GM19351 (cell line): ENCODE measurements around the gene RELN.
"Not testable (repeated sequence)": the region's sequence is repeated elsewhere in the genome, so short reads cannot be mapped to it uniquely, and the experiment has no call there.

Experiments used
- ATAC-seq: cut with Tn5 transposase; IDR thresholded peaks from one replicate; pipeline ENCODE4 v1.9.1; 2021; ENCODE audit warnings: mild to moderate bottlenecking, moderate library complexity; ENCODE audit not compliant: unreplicated experiment

The RELN gene

DNA sequence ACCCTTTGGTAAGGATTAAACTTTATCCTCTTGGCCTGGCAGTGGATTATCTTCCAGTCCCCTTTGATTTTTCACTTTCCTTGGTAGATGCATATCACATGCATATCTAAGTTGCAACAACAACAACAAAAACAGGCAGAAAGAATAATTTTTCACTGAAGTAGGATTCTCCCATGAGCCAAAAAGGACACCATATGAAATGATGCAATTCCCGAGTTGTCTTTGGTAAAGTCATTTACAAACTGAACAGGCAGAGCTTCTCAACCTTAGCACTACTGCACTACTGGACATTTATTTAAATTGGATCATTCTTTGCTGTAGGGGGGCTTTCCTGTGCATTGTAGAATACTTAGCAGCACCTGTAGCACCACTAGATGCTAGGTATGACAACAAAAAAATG, 195.0 kb downstream of the RELN start:
- no peak for ATAC-seq

DNA sequence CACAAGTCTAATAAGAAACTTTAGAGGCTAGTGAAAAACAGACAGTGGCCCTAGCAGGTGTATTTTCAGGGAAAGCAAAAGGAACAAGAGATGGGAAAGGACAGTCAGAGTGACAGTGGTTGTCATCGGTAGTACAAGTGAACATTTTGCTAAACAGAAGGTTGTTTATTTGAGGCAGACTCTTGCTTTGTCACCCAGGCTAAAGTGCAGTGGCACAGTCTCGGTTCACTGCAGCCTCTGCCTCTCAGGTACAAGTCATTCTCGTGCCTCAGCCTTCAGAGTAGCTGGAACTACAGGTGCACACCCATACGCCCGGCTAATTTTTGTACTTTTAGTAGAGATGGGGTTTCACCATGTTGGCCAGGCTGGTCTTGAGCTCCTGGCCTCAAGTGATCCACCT, 195.8 kb downstream of the RELN start:
- no peak for ATAC-seq

DNA sequence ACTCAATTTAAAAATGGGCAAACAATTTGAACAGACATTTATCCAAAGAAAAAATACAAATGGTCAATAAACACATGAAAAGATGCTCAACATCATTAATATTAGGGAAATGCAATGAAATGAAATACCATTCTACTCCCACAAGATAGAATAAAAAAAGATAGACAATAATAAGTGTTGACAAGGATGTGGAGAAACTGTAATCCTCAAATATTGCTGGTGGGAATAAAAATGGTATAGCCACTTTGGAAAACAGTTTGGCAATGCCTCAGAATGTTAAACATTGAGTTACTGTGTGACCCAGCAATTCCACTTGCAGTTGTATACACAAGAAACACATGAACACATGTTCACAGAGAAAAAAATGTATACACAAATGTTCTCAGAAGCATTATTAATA, 197.6 kb downstream of the RELN start:
- no peak for ATAC-seq

DNA sequence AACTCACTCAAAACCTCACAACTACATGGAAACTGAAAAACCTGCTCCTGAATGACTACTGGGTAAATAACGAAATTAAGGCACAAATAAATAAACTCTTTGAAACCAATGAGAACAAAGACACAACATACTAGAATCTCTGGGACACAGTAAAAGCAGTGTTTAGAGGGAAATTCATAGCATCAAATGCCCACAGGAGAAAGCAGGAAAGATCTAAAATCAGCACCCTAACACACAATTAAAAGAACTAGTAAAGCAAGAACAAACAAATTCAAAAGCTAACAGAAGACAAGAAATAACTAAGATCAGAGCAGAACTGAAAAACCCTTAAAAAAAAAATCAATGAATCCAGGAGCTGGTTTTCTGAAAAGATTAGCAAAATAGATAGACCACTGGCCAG, 202.4 kb downstream of the RELN start:
- ATAC-seq, result not testable (repeated sequence)

DNA sequence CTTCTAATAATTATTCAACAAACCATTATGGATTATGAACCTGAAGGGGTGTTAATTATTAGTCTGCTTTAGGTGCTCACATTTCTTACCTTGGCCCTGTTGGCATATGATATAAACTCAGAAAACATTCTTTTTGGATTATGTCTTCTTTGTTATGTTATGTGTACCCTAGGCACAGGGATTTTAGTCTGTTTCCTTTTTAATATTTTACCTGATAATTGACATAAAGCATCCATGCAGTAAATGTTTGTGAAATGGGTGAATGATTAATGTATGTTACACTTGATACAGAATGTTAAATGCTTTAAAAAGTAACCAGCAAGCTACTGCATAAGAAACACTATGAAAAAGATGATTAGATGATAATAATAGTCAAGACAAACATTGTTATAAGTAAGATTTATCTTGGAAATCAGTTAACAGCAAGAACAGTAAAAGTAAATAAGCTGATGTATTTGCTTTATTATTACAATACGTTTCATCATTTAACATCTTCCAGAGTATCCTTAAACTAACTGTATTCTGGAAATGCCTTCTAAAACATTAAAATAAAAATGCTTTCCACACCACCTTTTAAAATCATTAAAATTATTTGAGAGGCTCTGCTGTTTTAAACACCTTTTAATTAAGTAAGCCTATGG, 204.7 kb downstream of the RELN start:
- no peak for ATAC-seq

DNA sequence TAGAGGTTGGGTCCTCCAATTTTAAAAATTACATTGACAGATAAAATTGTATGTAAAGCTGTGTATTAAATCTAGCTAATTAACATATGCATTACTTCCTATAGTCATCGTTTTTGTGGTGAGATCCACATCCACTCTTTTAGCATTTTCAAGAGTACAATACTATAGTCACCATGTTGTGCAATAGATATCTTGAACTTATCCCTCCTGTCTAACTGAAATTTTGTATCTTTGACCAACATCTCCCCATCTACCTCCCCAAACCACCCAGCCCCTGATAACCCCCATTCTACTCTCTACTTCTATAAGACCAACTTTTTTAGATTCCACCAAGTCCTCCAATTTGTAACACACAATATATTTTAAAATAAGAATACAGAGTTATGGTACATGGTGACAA, 208.0 kb downstream of the RELN start:
- no peak for ATAC-seq

DNA sequence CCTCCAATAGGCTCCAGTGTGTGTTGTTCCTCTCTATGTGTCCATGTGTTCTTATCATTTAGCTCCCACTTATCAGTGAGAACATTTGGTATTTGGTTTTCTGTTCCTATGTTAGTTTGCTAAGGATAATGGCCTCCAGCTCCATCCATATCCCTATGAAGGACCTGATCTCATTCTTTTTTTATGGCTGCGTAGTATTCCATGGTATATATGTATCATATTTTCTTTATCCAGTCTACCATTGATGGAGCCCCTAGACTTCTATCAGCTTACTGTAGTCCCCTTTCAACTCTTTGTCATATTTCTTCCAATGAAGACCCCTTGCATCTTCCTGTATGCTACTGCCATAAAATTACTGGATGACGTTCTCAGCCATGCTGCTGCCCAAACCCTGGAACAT, 208.9 kb downstream of the RELN start:
- ATAC-seq, result not testable (repeated sequence)

DNA sequence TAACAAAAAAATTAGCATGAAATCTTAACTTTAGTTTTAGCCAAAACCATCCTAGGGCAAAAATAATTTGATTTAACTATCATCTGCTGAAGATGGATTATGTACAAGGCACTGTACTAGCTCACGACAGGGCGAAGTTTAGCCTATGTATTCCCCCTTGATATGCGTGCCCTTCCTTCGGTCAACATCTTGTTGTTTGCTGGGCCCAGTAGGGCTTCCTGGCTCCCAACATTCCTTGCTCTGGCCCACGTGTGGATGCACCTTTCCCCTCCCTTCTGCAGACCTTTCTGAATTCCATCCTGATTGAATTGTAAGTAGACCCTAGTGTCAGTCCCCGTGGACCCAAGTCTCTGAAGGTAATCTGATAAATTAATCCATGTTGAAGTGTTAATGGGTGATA, 212.0 kb downstream of the RELN start:
- ATAC-seq, result no peak

DNA sequence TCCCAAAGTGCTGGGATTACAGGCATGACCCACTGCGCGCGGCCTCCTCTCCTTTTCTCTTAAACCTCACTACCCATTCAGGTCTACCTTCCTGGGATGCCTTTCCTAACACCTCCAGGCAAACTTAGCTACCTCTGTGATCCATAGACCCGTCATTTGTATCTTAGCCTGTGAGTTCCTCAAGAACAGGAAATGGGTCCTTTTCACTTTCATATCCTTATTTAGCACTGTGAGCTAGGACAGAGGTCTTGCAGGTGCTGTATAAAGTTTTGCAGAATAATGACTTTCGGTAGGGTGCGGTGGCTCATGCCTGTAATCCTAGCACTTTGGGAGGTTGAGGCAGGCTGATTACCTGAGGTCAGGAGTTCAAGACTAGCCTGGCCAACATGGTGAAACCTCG, 215.7 kb downstream of the RELN start:
- ATAC-seq, result peak; percentile 58

DNA sequence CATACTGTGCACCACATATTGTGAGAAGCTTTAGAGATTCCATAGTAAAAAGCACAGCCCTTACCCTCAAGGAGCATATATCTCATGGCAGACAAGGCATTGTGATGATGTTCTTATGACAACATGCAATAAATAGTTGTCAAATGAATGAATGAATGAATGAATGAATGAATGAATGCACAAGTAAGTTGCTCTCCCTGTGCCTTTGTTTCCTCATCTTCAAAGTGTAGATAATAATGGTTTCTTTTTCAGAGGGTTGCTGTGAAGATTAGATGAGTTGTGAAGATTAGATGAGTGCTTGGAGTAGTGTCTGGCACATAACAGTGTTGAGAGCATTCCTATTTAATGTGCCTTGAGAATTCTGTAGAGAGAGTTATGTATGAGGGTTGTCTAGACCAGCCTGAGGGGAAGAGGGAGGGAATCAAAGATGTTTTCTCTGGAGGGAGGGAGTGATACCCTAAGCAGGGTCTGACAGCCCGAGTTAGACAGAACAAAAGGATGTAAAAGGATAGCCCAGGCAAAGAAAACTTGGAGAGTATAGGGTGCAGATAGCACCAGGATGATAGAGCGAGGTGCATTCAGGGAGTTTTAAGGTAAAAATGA, 217.2 kb downstream of the RELN start:
- no peak for ATAC-seq

DNA sequence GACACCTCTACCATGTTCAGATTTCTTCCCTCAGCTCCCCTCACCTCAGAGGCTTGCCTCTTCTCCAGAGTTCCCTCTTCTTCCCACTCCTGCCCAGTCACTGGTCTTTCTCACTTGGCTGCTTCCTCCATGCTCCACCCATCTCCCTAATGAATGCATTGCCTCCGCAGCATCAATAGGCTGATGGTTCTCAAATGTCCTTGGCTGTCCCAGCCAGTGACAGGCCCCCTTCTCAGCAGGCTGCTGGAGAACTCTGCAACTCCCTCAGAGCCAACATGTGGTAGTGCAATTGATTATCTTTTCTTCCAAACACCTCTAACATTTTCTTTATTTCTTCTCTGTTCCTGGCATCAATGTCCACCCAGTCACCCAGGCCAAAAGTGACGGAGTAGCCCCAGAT, 218.2 kb downstream of the RELN start:
- no peak for ATAC-seq

DNA sequence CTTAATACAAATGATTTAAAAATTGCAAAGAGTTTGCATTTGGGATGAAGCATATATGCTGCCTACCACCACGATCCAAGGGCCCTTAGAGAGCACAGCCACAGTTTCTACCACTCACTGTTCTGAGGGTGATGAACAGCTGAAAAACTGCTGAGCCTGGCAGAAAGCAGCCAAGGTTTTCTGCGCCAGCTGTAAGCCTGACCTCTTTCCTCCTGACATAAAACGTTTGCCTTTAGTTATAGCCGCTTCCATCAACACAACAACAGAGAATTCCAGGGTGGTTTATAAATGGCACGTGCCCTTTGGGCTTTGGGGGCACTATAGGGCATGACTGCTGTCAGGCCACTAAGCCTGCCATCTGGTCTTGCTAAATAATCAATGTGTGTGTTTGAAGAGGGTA, 222.8 kb downstream of the RELN start:
- ATAC-seq, result no peak

DNA sequence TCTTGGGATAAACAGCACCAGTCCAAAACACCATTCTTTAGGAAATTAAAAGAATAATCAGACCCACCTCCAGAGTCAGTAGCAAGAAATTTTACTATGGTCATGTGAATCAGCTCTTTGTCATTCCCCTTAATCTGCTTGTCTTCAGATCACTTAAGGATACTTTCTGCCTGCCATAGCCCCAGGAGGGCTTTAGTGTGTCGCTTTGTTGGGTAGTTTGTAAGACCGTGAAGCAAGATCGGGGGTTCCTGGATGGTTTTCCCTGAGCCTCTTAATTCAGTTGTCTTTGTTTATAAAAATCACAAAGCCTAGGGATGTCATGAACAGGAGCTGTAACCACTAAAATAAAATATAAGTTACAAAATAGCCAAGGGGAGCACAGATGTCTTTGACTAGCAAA, 223.6 kb downstream of the RELN start:
- no peak for ATAC-seq

DNA sequence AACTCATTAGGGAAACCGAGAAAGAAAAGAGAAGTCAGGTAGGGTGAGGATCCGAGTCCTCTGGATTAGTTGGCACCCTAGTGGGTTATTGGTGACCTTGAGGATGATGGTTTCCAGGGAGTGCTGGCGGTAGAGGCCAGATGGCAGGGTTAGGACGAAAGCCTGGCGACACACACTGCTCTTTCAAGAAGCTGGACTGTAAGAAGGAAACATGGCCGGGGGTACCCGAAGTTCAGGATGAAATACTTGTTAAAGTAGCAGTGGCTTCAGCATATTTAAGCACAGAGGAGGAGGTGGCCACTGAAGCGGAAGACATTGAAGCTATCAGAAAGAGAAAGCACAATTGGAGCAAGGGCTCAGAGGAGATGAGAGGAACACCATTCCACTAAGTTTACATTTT, 224.6 kb downstream of the RELN start:
- ATAC-seq, result no peak

DNA sequence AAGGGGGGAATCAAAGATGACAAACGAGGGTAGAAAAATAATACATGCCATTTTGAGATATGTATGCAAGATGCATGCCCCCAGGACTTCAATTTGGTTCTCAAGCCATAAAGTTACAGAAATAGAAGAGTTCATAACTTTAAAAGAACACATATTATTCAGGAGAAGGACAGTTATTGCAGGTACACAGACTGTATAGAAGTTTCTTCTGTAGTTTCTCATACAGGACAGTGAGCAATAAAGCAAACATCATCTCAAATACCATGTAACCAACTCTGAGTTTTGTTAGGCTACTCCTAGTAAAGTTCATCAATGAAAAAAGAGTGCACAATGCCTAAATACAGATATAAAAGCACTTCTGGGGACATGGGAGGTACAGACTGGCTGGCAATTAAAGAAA, 226.6 kb downstream of the RELN start:
- no peak for ATAC-seq

DNA sequence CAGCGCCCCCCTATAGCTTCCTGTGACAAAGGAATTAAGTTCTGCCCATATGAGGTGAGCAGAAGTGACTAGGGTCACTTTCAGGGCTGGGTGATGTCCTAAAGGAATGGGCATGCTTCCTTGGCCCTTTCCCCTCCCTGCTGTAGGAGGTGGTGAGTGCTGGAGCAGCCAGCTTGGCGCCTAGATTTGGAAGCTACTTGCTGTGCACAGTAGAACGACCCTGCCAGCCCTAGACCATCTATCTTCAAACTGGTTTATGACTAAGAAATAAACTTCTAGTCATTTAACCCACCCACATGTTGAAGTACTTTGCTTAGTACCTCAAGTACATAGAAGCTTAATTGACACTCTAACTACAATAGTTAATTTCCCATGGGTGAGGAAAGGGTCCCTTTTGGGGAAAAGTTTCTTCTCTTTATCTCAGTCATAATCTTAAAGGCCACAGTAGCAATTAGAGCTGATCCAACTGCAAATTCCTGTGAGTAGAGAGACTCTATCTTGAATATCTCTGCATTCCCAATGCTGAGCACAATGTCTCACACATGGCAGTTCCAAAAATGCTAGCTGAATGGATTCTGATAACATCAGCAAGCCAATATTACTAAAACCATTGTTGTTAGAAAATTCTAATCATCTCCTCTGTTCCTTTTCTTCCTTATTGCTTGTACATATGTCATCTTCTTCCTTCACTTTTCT, 227.2 kb downstream of the RELN start:
- no peak for ATAC-seq

DNA sequence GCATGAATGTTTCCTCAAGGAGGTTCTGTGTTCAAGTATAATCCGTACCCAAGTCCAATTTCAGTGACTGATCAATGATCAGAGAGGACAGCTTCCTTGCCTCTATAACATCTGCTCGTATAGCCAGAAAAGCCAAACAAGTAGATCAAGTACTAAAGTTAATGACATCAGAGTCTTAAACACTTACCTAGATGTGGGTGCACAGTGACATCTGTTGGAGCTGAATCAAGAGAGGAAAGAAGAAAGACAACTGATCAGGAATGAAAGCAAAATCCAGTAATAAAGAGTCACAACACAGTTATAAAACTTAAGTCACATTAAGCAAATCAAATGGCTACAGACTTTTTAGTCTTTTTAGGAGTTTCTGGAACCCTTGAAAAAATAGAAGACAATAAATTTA, 236.5 kb downstream of the RELN start:
- no peak for ATAC-seq

DNA sequence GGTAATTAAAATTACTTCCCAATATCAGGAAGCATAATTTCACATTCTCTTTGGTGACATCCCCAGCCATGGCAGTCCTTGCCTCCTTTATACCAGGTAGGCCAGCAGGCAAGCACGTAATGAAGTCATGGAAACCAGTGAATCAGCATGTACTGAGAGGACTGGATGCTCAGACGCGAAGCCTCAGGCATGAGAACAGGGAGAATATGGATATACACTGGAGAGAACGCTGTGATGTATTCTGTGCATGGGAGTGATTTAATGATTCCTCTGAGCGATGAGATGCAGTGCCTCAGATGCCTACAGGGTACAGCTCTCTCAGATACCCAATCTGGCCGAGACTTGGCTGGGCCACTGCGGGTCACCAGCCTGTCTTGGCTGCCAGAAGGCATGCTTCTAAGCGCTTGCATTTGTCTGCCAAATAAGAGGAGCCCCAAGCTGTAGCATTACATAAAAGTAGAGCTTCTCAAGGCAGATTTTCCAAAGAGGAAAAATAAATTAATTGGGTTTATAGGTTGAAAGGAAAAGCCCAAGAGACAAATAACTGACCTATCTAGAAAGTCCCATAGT, 238.1 kb downstream of the RELN start:
- no peak for ATAC-seq

DNA sequence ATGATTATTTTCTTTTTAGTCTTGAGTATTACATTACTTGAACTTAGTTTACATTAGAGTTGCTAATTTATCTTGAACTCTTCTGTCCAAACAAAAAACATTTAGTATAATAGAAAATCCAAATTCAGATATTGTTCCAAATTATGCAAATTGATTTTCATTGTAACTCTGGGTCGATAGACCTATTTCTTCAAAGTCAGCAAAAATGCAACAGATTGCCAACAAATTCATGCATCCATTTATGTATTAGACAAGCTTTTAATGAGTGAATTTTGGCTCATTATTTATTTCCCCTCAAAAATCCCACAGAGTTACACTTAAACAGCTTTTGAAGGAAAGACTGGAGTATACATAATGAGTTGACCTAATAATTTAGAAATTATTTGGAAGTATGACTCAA, 240.8 kb downstream of the RELN start:
- no peak for ATAC-seq

DNA sequence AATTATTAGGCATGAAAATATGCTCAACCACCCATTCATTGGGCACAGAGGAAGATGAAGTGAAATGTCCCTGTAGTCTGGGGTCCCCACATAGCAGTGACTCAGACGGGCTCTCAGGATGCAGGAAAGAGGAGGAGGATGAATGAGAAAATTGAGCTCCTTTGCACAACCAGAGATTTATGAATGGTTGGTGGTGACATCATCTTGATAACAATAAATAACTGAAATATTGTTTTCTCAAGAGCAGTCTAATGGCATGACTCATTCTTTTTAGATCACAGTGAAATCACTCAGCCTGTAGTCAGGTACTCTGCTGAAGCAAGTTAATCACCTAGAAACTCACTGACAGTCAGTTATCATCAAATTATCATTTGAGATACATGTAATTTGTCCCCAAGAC, 254.1 kb downstream of the RELN start:
- no peak for ATAC-seq

DNA sequence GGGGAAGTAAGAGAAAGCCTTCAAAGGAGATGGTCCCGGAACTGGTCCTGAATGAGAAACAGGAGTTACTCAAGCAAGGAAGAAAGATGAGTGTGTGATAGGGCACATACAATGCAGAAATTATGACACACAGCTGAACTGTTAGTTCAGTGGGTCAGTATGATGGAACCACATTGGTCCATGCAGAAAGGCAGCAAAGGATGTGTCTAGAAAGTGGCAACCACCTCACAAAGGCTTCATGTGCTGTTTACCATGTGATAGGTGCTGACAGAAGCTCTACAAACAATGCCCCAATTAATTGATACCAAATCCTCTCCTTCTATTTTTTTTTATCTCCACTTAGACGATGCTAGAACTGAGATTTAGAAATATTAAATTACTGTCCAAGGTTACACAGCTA, 258.3 kb downstream of the RELN start:
- no peak for ATAC-seq

DNA sequence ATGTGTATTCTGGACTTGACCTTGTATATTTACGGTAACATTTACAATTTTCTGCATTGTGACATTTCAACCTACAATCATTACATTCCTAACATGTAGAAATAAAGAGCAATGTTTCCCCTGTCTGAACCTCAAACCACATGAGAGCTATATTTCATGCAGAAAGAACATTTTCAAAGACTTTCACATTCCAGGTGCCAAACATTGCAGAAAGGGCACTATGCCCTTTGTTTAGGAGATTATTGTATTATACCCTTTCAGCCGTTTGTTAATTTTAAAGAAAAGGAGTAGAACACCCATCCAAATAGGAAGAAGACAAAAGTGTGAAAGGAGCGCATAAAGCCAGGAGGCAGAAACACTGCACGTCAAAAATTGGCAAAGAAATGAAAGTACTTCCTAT, 260.4 kb downstream of the RELN start:
- no peak for ATAC-seq
